Mammary epithelial cell (primary cell): ENCODE data around the gene GLO1.

ENCODE experiments used
- EZH2 ChIP-seq: IDR thresholded peaks from 2 replicates; pipeline ENCODE4 v1.6.1; 2012; ENCODE audit warnings: low read length, inconsistent platforms, borderline replicate concordance
- TF ChIP-seq, protein P1 (sequence below), 2 donors: IDR thresholded peaks in 1 of 2; conservative IDR thresholded peaks in 1 of 2; 2 replicates each; pipeline ENCODE4 v1.5.1; 2011 to 2012; ENCODE audit warnings: inconsistent platforms in 2 of 2, low read length in 2 of 2, mild to moderate bottlenecking in 2 of 2, control low read depth in 1 of 2, low read depth in 1 of 2; ENCODE audit not compliant: insufficient read depth in 1 of 2; ENCODE audit errors: extremely low read depth in 1 of 2

DNA sequence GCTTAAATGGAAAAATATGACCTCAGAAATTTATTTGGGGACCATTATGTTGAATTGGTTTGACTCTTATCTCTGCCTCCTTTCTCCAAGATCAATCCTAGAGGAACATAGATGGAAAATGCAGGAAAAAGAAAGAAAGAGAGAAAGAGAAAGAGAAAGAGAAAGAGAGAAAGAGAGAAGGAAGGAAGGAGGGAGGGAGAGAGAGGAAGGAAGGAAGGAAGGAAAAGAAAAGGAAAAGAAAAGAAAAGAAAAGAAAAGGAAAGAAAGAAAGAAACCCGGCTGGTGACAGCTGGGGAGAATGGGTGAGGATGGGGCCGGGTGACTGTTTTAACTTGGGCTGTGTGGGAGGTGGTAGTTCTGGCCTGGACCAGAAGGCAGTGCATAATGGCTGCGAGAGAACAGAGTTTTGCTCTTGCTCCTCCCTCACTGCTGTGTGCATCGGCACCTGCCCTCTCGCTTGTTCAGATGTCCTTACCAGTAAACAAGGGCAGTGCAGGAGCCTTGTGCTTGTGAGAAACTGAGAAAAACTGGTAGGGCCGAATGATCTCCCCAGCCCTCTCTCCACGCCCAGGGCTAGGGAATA is 24.7 kb downstream of the GLO1 start:
- TF ChIP-seq, protein P1, sequence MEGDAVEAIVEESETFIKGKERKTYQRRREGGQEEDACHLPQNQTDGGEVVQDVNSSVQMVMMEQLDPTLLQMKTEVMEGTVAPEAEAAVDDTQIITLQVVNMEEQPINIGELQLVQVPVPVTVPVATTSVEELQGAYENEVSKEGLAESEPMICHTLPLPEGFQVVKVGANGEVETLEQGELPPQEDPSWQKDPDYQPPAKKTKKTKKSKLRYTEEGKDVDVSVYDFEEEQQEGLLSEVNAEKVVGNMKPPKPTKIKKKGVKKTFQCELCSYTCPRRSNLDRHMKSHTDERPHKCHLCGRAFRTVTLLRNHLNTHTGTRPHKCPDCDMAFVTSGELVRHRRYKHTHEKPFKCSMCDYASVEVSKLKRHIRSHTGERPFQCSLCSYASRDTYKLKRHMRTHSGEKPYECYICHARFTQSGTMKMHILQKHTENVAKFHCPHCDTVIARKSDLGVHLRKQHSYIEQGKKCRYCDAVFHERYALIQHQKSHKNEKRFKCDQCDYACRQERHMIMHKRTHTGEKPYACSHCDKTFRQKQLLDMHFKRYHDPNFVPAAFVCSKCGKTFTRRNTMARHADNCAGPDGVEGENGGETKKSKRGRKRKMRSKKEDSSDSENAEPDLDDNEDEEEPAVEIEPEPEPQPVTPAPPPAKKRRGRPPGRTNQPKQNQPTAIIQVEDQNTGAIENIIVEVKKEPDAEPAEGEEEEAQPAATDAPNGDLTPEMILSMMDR (conservative IDR thresholded peaks at IDR 0.05 in 1 of 2, IDR thresholded peaks at IDR 0.05 in 1 of 2; ENCODE audit: extremely low read depth in 1 of 2, insufficient read depth in 1 of 2, low read depth in 1 of 2, low read length in 2 of 2) = no peak
- TF ChIP-seq EZH2 = no peak
